ENCODE results near the gene PQBP1. TPM values are rescaled to one million over a fixed set of nuclear protein-coding genes. Genes with fewer than 3 reads are reported as not detected.

PQBP1 gene
- 45.4 and 50.0 TPM in 2 replicates for total RNA-seq

DNA sequence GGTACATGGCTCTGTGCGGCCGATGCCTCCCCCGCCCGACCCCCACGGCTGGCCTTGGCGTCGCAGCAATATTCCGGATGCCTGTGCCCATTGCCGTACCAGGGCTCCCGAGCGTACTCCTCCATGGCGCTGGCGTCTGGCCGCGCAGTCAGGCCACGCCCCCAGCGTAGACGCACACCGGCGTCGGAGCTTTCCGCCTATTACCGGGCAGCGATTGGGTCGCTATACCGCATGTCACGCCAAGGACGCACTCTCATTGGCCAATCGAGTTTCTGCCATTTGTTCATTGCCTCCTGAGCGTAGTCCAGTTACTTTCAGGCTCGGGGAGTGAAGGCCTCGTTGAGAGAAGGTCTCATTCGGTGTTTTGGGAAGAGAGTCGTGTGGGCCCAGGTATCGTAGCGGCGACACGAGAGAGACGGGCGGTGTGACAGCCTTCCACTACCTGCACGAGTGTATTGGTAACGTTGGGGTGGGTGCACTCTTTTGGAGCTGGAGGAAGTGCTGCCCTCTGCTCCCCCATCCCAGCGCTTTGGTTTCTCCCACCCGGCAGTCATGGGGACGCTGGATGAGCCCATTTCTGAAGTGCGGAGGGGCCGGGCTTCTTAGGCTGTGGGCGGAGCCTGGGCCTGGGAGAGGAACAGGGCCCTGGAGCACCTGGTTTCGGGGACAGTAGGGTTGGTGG, at the start of gene PQBP1, which contains the start of gene TIMM17B:
Gene PQBP1, plus strand, starts transcription at position 306 of the 682 bp plus-strand sequence. CDS start 580 bp downstream, outside the sequence.
Gene TIMM17B, minus strand, starts transcription at position 144 of the 682 bp plus-strand sequence. Its CDS starts 19 bp downstream, at position 125.

GRCh38 chrX:48911412-48912182, 13.9 kb downstream of the PQBP1 start, which contains the start of gene SLC35A2:
SLC35A2 (minus strand) TSS chrX:48911646; CDS start chrX:48911636, 10 bp downstream.

GRCh38 chrX:48918643-48919340, 21.1 kb downstream of the PQBP1 start, which contains the start of gene PIM2:
PIM2 (minus strand) TSS chrX:48919024; CDS start chrX:48918834, 190 bp downstream.

Other genes starting within 250 kb of the PQBP1 start
- gene WAS, start 214.1 kb upstream of the PQBP1 start, total RNA-seq = 0.33 TPM in 1 of 2 replicates, not detected in the other
- 6.9 and 11.2 TPM in 2 replicates for gene SUV39H1, start 201.2 kb upstream of the PQBP1 start, total RNA-seq
- gene GLOD5, start 136.2 kb upstream of the PQBP1 start, total RNA-seq = not detected in 2 replicates
- not detected in 2 replicates for gene GATA1, start 111.3 kb upstream of the PQBP1 start, total RNA-seq
- 28.4 and 43.8 TPM in 2 replicates for gene HDAC6, start 95.9 kb upstream of the PQBP1 start, total RNA-seq
- not detected in 2 replicates for gene ERAS, start 71.4 kb upstream of the PQBP1 start, total RNA-seq
- gene PCSK1N, start 62.3 kb upstream of the PQBP1 start, total RNA-seq = 0.29 TPM in 1 of 2 replicates, not detected in the other
- gene TIMM17B, start 162 bp upstream of the PQBP1 start, total RNA-seq = 21.0 and 31.0 TPM in 2 replicates
- 20.5 and 22.9 TPM in 2 replicates for gene SLC35A2, start 13.7 kb downstream of the PQBP1 start, total RNA-seq
- 6.8 and 7.8 TPM in 2 replicates for gene PIM2, start 21.1 kb downstream of the PQBP1 start, total RNA-seq
- 33.1 and 40.2 TPM in 2 replicates for gene OTUD5, start 59.7 kb downstream of the PQBP1 start, total RNA-seq
- 0.19 and 0.33 TPM in 2 replicates for gene KCND1, start 73.9 kb downstream of the PQBP1 start, total RNA-seq
- gene GRIPAP1, start 104.3 kb downstream of the PQBP1 start, total RNA-seq = 17.0 and 18.3 TPM in 2 replicates
- gene TFE3, start 145.4 kb downstream of the PQBP1 start, total RNA-seq = 30.4 and 31.7 TPM in 2 replicates
- gene CCDC120, start 161.1 kb downstream of the PQBP1 start, total RNA-seq = 1.5 and 1.6 TPM in 2 replicates
- 7.3 and 9.8 TPM in 2 replicates for gene PRAF2, start 176.1 kb downstream of the PQBP1 start, total RNA-seq
- 24.5 and 36.4 TPM in 2 replicates for gene WDR45, start 182.0 kb downstream of the PQBP1 start, total RNA-seq
- 18.9 and 22.5 TPM in 2 replicates for gene GPKOW, start 225.8 kb downstream of the PQBP1 start, total RNA-seq

Data from vein endothelial cell (primary cell).